Activated CD4-positive, alpha-beta memory T cell treated with anti-CD3 and anti-CD28 coated beads for 36 hours (primary cell): ENCODE measurements around the gene AAMP. TPM values are rescaled to one million over a fixed set of nuclear protein-coding genes. Genes with fewer than 3 reads are reported as not detected.

Experiments
- CTCF ChIA-PET: fragments of 350-600 bp; sonication (Branson Sonifier 250); formaldehyde crosslinking; loops from one replicate; lab custom pipeline; 2021; ENCODE audit warnings: antibody characterized with exemption, inconsistent platforms; lab: Charles Lee
- POLR2A ChIA-PET: fragments of 350-600 bp; sonication (Branson Sonifier 250); formaldehyde crosslinking; loops from one replicate; lab custom pipeline; 2021; ENCODE audit warnings: antibody characterized with exemption; lab: Charles Lee
- DNase-seq: peaks from one replicate; pipeline ENCODE4 v3.0.0-alpha.2; 2020
- H3K27ac Mint-ChIP-seq: one replicate; pipeline ENCODE4 v1.8.0; 2021; ENCODE audit warnings: mixed read lengths
- H3K27me3 Mint-ChIP-seq: one replicate; pipeline ENCODE4 v1.8.0; 2021; ENCODE audit warnings: mixed read lengths
- H3K36me3 Mint-ChIP-seq: one replicate; pipeline ENCODE4 v1.8.0; 2021; ENCODE audit warnings: mixed read lengths
- H3K4me1 Mint-ChIP-seq: one replicate; pipeline ENCODE4 v1.8.0; 2021; ENCODE audit warnings: low read depth, mixed read lengths
- H3K4me3 Mint-ChIP-seq: one replicate; pipeline ENCODE4 v1.8.0; 2021; ENCODE audit warnings: mild to moderate bottlenecking, mixed read lengths
- H3K9me3 Mint-ChIP-seq: one replicate; pipeline ENCODE4 v1.8.0; 2021; ENCODE audit warnings: mixed read lengths
- intact Hi-C: fragments of 100-400 bp; cut with micrococcal nuclease; formaldehyde crosslinking; loops from one replicate; pipeline ENCODE4 v1.15.1; 2023
- total RNA-seq, 2 experiments: library from RNA; stranded (reverse); gene quantifications; one replicate each; pipeline ENCODE4 v1.2.3, GENCODE V29; 2021

The AAMP gene
- total RNA-seq, 2 experiments from 2014 or later: 60.8 to 65.6 TPM

- POLR2A ChIA-PET: no interaction called here
These were observed 37.6 kb upstream of the AAMP start for GRCh38 chr2:218307415-218308090.

GRCh38 chr2:218306184-218306920, 36.4 kb upstream of the AAMP start:
- intact Hi-C loops: no loop called here
- no peak for DNase-seq
- CTCF ChIA-PET: interaction anchor here (1.1 to 4.1 kb wide), 3 partner anchors 9 to 50 kb away, joined by 4 to 16 read pairs (median 13); partner anchors contain the start of genes CATIP and TMBIM1
- Mint-ChIP-seq H3K4me1 (peaks cover 3% of the 10 kb centered on the region), H3K27me3 (no peaks in the 10 kb centered on the region), H3K4me3 (no peak overlapping the region), H3K36me3 (no peaks in the 10 kb centered on the region), H3K9me3 (no peaks in the 10 kb centered on the region), H3K27ac (no peak overlapping the region)
- POLR2A ChIA-PET: no interaction called here

More at GRCh38 chr2:218307415-218308090, 37.6 kb upstream of the AAMP start:
- Mint-ChIP-seq H3K27ac (no peak overlapping the region), H3K36me3 (no peaks in the 10 kb centered on the region), H3K27me3 (no peaks in the 10 kb centered on the region), H3K9me3 (no peaks in the 10 kb centered on the region), H3K4me1 (no peaks in the 10 kb centered on the region), H3K4me3 (no peak overlapping the region)
- CTCF ChIA-PET: interaction anchor here (3.3 kb wide), 1 partner anchor 49 kb away, joined by 13 read pairs; the partner anchor contains the start of gene CATIP
- intact Hi-C loops: no loop called here
- no peak for DNase-seq

- Mint-ChIP-seq H3K9me3 (no peaks in the 10 kb centered on the region), H3K4me3 (no peak overlapping the region), H3K27ac (no peak overlapping the region), H3K36me3 (no peaks in the 10 kb centered on the region), H3K27me3 (no peaks in the 10 kb centered on the region), H3K4me1 (peaks cover 5% of the 10 kb centered on the region)
- ChIA-PET POLR2A (no interaction called here), CTCF (interaction anchor here (1.7 to 4.1 kb wide), 3 partner anchors 14 to 51 kb away, joined by 6 to 16 read pairs (median 13); partner anchors contain the start of genes CATIP and TMBIM1)
- DNase-seq: no peak
- intact Hi-C loops: no loop called here
These were observed 35.4 kb upstream of the AAMP start for GRCh38 chr2:218305383-218305782.

GRCh38 chr2:218301176-218301819, 31.4 kb upstream of the AAMP start:
- peaks cover 5% of the 10 kb centered on the region for H3K4me1 Mint-ChIP-seq
- intact Hi-C loops: loop anchor here (1.0 kb wide), 4 partner anchors 29 to 165 kb away; partner anchors contain the start of gene CATIP
- ChIA-PET CTCF (interaction anchor here (0.6 to 3.0 kb wide), 29 partner anchors 9 to 546 kb away, joined by 3 to 59 read pairs (median 4); partner anchors contain the start of genes AAMP, CATIP, CTDSP1 and PNKD), POLR2A (interaction anchor here (0.6 to 1.0 kb wide), 2 partner anchors 59 to 668 kb away, joined by 3 to 4 read pairs; no protein-coding TSS in a partner anchor)
- no peaks in the 10 kb centered on the region for H3K36me3 Mint-ChIP-seq
- no peaks in the 10 kb centered on the region for H3K9me3 Mint-ChIP-seq
- H3K27me3 Mint-ChIP-seq: no peaks in the 10 kb centered on the region
- peak; percentile 92 for DNase-seq
- H3K27ac Mint-ChIP-seq: peak overlapping the region; percentile 42
- H3K4me3 Mint-ChIP-seq: no peak overlapping the region

GRCh38 chr2:218300141-218300540, 30.2 kb upstream of the AAMP start:
- Mint-ChIP-seq H3K4me3 (no peak overlapping the region), H3K27ac (no peak overlapping the region), H3K27me3 (no peaks in the 10 kb centered on the region), H3K36me3 (no peaks in the 10 kb centered on the region), H3K9me3 (no peaks in the 10 kb centered on the region), H3K4me1 (peaks cover 8% of the 10 kb centered on the region)
- POLR2A ChIA-PET: no interaction called here
- intact Hi-C loops: no loop called here
- no peak for DNase-seq
- CTCF ChIA-PET: interaction anchor here (1.2 to 12.2 kb wide), 4 partner anchors 13 to 166 kb away, joined by 3 to 119 read pairs (median 3); partner anchors contain the start of genes AAMP and PNKD

- Mint-ChIP-seq H3K9me3 (no peaks in the 10 kb centered on the region), H3K4me1 (peaks cover 16% of the 10 kb centered on the region), H3K36me3 (no peaks in the 10 kb centered on the region), H3K27me3 (no peaks in the 10 kb centered on the region), H3K27ac (no peak overlapping the region), H3K4me3 (no peak overlapping the region)
- DNase-seq: no peak
- ChIA-PET POLR2A (no interaction called here), CTCF (interaction anchor here (0.7 to 12.2 kb wide), 6 partner anchors 8 to 89 kb away, joined by 3 to 119 read pairs (median 5); partner anchors contain the start of genes AAMP, CATIP and PNKD)
- intact Hi-C loops: no loop called here
These were observed 28.5 kb upstream of the AAMP start for GRCh38 chr2:218298314-218298875.

- no peak overlapping the region for H3K27ac Mint-ChIP-seq
- no peak for DNase-seq
- ChIA-PET POLR2A (no interaction called here), CTCF (interaction anchor here (2.1 to 12.2 kb wide), 3 partner anchors 24 to 61 kb away, joined by 6 to 119 read pairs (median 7); partner anchors contain the start of genes AAMP and PNKD)
- intact Hi-C loops: no loop called here
- H3K4me3 Mint-ChIP-seq: no peak overlapping the region
- H3K9me3 Mint-ChIP-seq: no peaks in the 10 kb centered on the region
- H3K27me3 Mint-ChIP-seq: no peaks in the 10 kb centered on the region
- peaks cover 25% of the 10 kb centered on the region for H3K4me1 Mint-ChIP-seq
- H3K36me3 Mint-ChIP-seq: no peaks in the 10 kb centered on the region
These were observed 26.9 kb upstream of the AAMP start for GRCh38 chr2:218296847-218297246.

- no peaks in the 10 kb centered on the region for H3K36me3 Mint-ChIP-seq
- H3K4me1 Mint-ChIP-seq: peaks cover 20% of the 10 kb centered on the region
- intact Hi-C loops: no loop called here
- no peaks in the 10 kb centered on the region for H3K27me3 Mint-ChIP-seq
- ChIA-PET POLR2A (no interaction called here), CTCF (interaction anchor here (1.2 to 12.2 kb wide), 4 partner anchors 23 to 100 kb away, joined by 6 to 119 read pairs (median 6); partner anchors contain the start of genes AAMP and PNKD)
- DNase-seq: no peak
- no peaks in the 10 kb centered on the region for H3K9me3 Mint-ChIP-seq
- no peak overlapping the region for H3K4me3 Mint-ChIP-seq
- H3K27ac Mint-ChIP-seq: no peak overlapping the region
These were observed 26.3 kb upstream of the AAMP start for GRCh38 chr2:218296200-218296599.

- Mint-ChIP-seq H3K4me1 (peaks cover 29% of the 10 kb centered on the region), H3K4me3 (no peak overlapping the region), H3K27ac (no peak overlapping the region), H3K36me3 (no peaks in the 10 kb centered on the region), H3K27me3 (no peaks in the 10 kb centered on the region), H3K9me3 (no peaks in the 10 kb centered on the region)
- CTCF ChIA-PET: interaction anchor here (0.6 to 12.2 kb wide), 6 partner anchors 22 to 102 kb away, joined by 3 to 119 read pairs (median 6); partner anchors contain the start of genes AAMP and PNKD
- POLR2A ChIA-PET: no interaction called here
- intact Hi-C loops: no loop called here
- DNase-seq: no peak
These were observed 25.1 kb upstream of the AAMP start for GRCh38 chr2:218295029-218295428.

- ChIA-PET POLR2A (no interaction called here), CTCF (interaction anchor here (12.2 kb wide), 1 partner anchor 21 kb away, joined by 119 read pairs; the partner anchor contains the start of genes AAMP and PNKD)
- no peak overlapping the region for H3K27ac Mint-ChIP-seq
These were observed 24.6 kb upstream of the AAMP start for GRCh38 chr2:218294430-218295022.

More at GRCh38 chr2:218294430-218295022, 24.6 kb upstream of the AAMP start:
- H3K36me3 Mint-ChIP-seq: no peaks in the 10 kb centered on the region
- no peaks in the 10 kb centered on the region for H3K9me3 Mint-ChIP-seq
- H3K27me3 Mint-ChIP-seq: no peaks in the 10 kb centered on the region
- no peak overlapping the region for H3K4me3 Mint-ChIP-seq
- H3K4me1 Mint-ChIP-seq: peaks cover 34% of the 10 kb centered on the region
- intact Hi-C loops: loop anchor here (5.0 kb wide), 2 partner anchors 288 to 353 kb away; no protein-coding TSS in a partner anchor
- no peak for DNase-seq
